GM15510 (cell line): ENCODE data around the gene ZNF135.

Experiments used
- POLR2A ChIP-seq: IDR thresholded peaks from 3 replicates; pipeline ENCODE4 v1.6.1; 2011; ENCODE audit warnings: borderline replicate concordance; ENCODE audit not compliant: insufficient read length; ENCODE audit errors: extremely low read depth

The ZNF135 gene

DNA sequence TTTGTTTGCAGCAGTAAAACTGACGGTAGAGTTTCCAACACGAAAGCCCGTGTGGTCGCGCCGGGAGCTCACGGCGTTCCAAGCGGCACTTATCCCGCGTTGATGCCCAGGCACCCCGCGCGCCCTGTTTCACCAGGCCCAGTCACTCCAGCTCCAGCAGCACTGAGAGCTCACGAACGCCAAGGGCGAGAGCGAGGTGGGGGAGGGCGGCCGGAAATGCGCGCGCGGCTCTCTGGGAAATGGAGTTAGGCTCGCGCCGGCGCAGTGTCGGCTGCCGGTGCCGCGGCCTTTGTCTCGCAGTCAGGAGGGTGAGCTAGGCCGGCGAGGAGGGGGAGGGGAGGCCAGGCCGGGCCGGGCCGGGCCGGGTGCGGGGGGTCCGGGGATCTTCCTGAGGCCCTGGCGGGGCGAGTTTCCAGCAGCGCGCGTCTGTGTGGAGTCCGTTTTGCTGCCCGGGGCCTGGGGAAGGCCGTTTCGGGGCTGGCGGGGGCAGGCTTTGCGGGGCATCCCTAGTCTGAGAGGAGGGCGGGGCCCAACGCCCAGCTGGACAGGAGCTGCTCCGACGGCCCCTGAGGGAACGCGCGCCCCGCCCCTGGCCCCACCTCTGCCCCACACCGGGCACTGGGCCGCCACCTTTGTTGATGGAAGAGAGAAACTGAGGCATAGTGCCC lies at the start of gene ZNF135:
Gene ZNF135 (plus strand): TSS at position 280 of the 668 bp plus-strand sequence. CDS start 721 bp downstream, outside the sequence.
- TF ChIP-seq POLR2A = no peak

DNA sequence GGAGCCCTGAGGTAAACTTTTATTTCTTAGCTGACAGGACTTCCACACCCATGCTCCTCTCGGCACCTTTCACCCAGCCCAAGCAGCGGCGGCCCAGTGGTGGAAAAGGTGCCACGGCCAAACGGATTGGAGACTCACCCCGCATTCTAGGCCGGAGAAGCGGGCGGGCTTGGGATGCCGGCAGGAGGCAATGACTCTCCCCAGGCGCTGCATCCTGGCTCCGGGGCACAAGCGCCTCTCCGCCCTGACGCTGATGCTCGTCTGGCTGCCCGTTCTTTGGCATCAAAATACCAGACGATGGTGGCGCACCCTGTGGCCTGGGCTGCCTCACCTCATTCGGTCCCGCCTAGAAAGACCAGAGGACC lies 49.8 kb upstream of the ZNF135 start:
- TF ChIP-seq POLR2A = no peak

DNA sequence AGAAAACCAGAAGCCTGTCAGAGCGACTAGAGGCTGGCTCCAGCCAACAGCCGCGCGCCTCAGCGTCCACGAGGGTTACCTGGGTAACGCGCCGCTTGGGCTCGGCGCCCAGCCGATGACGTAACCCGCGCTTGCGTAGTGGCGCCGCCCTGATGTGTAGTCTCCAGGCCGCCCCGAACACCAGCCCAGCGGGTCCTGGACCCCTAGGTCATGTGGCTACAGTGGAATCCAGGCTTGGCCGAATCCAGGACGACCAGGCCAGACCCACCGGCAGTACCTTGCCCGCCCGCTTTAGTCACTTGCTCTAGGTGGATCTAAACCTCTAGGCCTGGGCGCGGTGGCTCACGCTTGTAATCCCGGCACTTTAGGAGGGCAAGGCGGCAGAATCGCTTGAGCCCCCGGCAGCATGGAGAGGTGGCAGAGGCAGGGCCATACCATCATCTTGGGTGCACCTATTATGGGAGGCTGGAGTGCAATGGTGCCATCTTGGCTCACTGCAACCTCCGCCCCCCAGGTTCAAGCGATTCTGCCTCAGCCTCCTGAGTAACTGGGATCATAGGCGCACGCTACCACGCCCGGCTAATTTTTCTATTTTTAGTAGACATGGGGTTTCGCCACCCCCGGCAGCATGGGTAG lies 49.3 kb upstream of the ZNF135 start:
- no peak for TF ChIP-seq POLR2A

DNA sequence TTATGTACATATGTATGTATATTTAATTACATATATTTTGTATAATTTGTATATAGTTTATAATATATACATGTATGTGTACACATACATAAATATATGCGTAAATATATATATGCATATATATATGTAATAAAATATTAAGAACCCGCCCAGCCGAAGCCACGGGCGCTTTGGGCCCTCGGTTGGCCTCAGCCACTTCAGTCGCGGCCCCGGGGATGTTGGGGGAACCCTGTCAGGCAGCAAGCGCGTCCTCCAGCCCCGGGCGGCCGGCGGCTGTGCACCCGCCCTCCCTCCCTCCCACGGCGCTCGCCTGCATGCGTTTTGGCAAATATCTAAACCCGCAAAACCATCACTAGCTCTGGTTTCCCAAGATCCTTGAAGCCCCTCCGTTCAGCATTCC lies 48.6 kb upstream of the ZNF135 start:
- no peak for TF ChIP-seq POLR2A

DNA sequence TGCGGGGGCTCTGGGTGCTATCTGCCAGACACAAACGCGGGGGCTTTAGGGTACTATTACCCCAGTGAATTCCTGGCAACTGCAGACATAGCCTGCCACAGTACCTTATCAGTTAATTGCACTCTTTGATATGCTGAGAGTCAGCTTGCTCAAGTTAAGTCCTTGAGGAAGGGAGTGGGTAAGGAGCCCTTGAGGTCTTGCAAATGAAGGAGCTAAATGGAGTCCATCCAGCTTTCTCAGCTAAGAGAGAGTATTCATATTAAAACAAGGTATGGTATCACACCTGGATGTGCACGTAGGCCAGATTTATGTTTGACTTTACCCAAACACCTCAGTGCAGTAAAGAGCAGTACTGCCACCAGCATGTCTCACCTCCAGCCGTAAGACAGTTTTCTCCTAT lies 44.9 kb upstream of the ZNF135 start:
- TF ChIP-seq POLR2A = no peak

DNA sequence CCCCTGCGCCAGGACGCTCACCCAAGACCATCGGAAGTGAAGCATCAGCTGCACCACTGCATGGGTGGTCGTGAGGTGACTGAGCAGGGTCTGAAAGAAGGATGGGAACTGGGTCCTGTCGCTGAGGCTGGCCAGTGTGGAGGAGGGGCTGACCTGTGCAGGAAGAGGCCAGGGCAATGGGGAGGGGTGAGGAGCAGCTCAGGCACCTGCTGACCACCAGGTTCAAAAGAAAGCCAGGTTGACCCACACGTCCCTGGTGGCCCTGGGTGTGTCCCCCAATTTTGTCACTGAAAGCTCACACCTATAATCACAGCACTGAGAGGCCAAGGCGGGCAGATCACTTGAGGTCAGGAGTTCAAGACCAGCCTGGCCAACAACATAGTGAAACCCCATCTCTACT lies 39.0 kb upstream of the ZNF135 start:
- no peak for TF ChIP-seq POLR2A

DNA sequence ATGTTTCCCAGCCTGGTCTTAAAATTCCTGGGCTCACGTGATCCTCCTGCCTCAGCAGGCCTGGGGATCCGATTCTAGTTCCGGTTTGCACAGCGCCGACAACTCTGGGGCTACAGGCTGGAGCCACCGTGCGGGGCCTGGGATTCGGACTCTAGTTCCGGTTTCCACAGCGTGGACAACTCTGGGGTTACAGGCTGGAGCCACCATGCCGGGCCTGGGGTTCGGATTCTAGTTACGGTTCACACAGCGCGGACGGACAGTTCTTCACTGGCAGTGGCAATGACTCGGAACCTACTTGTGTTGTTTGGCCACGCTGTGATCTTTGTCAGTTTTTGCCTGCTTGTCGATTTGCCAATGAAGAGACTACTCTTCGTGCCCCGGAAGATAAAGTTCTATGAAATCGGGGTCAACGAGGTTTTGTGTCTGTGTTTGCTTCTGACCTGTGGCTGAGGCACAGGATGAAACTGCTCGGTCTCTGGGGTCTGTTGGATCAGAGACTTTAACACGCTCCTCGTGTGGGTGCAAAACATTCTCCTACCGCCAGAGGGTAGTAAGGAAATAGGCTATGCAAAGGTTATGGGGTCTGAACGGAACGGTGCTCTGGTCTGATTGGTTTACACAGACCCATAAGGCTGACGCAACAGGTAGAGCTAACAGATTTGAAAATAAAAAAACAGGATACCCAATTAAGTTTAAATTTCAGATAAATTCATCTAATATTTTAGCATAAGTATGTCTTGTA lies 37.4 kb upstream of the ZNF135 start:
- no peak for TF ChIP-seq POLR2A

DNA sequence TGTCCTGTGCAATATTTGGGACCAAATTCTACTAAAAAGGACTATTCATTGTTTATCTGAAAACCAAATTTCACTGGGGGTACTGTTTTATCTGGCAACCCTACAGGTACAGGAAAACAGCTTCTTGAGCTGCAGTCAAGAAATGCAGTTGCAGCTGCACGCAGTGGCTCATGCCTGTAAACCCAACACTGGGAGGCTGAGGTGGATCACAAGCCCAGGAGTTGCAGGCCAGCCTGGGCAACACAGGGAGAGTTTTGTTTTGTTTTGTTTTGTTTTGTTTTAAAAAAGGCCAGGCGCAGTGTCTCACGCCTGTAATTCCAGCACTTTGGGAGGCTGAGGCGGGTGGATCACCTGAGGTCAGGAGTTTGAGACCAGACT lies 36.8 kb upstream of the ZNF135 start:
- no peak for TF ChIP-seq POLR2A

DNA sequence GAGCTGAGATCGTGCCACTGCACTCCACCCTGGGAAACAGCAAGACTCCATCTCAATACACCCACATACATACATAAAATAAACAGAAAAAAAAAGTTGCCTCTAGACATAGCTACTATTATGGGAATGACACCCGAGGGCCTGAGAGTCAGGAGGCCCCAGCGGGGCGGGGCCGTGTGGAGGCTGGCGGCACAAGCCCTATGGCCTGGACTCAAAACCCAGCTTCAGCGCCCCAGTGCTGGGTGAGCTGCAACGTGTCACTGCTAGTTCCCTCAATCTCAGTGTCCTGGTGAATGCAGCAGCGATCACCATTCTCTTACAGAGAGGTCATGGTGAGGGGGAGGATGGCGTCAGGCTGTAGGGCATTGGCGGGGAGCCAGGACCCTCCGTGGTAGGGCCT lies 34.4 kb upstream of the ZNF135 start:
- TF ChIP-seq POLR2A = no peak

DNA sequence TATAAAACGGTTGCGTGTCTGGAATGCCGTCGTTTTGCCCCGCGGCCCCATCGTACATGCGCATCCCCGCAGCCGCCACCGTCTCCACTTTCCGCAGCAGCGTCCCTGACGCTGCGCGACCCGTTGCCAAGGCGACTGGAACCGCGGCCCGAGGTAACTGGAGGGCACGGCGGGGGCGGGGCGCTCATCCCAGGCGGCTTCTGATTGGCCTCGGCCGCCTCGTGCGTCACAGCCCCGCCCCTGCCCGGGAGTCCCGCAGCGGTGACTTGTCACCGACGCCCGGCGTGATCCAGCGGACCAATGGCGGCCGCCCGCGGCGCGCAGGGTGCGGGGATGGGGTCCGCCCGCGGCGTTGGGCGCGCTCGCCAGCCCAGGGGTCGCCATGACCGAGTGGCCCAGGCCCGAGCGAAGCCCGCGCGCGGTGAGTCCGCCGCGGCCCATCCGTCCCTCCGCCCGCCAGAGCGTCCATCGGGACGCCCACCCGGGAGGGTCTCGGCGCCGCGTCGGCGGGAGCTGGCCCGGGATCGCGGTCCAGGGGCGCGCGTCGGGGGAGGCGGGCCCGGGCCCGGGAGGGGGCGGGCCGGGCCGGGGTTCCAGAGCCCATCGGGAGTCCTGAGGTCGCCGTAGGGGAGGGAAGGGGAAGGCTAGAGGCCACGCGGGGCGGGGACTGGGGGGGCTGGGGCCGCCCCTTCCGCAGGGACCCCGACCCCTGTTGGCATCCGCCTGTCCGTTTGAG lies 25.2 kb upstream of the ZNF135 start, which contains the start of gene ZSCAN1:
Gene ZSCAN1 (plus strand): TSS at position 285 of the 736 bp plus-strand sequence. CDS start 3,812 bp downstream, outside the sequence.
- no peak for TF ChIP-seq POLR2A

DNA sequence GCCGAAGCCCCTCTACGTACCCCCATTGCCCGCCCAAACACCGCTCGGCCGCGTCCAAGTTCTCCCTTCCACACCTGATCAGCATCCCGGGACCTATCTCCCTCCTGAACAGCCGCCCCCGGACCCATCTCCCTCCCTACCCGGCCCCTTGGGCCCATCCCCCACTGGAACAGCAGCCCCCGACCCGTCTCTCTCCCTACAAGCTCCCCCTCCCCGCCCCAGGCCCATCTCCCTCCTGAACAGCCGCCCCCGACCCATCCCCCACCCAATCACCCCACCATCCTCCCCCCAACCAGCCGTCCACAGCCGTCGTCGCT lies 24.6 kb upstream of the ZNF135 start:
- no peak for TF ChIP-seq POLR2A

DNA sequence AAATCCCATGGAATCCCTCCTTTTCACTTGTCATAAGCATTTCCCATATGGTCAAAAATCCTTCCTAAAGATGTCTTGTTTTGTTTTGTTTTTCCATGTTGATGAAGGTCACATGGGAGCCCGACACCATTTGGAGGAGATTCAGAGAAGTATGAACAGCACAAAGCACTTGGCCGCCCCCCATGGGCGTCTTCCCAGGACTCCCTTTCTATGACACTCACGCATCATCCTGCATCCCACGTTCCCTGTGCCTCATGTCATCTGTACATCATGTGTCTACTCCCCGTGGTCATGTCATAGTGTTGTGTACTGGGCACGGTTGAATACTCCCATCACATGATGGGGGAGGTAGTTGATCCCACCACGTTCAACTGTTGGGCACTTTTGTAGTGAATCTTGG lies 23.2 kb upstream of the ZNF135 start:
- TF ChIP-seq POLR2A = no peak

DNA sequence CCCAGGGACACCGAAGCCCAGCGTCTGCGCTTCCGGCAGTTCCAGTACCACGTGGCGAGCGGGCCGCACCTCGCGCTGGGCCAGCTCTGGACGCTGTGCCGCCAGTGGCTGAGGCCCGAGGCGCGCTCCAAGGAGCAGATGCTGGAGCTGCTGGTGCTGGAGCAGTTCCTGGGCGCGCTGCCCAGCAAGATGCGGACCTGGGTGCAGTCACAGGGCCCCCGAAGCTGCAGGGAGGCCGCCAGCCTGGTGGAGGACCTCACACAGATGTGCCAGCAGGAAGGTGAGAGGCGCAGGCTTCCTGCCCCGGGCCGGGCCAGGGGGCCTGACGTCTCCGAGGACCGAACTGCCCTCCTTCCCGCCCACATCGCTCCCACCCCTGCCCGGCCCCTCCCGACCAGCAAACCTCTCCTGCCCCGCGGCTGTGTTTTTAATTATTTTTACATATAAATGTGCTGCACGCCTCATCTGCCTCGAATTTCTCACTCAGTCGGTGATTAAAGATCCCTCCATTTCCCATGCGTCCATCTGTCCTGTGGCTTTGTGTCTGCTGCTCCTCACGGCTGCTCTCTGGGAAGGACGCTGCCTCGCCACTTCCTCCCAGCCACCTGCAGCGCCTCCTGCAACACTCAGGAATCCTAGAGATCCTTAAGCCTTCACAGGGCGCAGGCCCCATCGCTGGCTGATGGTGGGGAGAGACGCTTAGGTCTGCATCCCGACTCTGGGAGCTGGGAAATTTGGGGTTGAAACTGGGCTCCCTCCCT lies 21.0 kb upstream of the ZNF135 start:
- TF ChIP-seq POLR2A = no peak

DNA sequence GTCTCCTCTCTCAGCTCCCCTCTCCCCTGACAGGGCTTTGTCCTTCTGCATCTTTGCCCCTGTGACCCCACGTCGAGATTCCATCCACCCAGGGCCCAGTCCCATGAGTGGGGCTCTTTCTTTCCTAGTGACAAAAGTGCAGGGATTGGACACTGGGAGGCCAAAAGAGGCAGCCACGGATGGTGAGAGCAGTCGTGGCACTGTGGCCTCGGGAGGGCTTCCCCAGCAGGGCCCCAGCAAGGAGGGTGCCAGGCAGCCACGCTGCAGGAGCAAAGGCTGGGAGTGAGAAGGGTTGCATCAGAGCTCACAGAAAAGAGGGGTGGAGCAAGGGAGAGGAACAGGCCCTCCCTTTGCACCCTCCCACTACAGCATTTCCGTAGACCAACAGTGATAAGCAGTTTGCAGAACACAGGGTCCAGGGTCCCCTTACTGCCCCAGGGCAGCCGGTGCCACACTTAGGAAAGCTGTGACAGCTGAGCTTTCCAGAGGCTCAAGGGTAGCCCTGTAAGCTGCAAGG lies 20.3 kb upstream of the ZNF135 start:
- no peak for TF ChIP-seq POLR2A
